Measurements from ENCODE around the gene USH1C.

The USH1C gene

GRCh38 chr11:17581036-17581731 is 37.0 kb upstream of the USH1C start:
- no peak for DNase-seq (ENCODE audit: low read depth, low spot score)
- H3K9me3 ChIP-seq (ENCODE audit: low read depth, low read length), result no peaks in the 10 kb centered on the region
- H3K4me3 ChIP-seq, result no peak overlapping the region
- TF ChIP-seq EZH2 (IDR thresholded peaks at IDR 0.05), result no peak
- no peak overlapping the region for H3K27ac ChIP-seq
- H3K36me3 ChIP-seq (ENCODE audit: insufficient read depth, low read length), result no peaks in the 10 kb centered on the region
- H3K9ac ChIP-seq (ENCODE audit: insufficient read length), result no peak overlapping the region

GRCh38 chr11:17580271-17580670 is 36.1 kb upstream of the USH1C start:
- DNase-seq (ENCODE audit: low read depth, low spot score), result no peak
- TF ChIP-seq FOXP2 (optimal IDR thresholded peaks at IDR 0.05; ENCODE audit: control extremely low read depth, extremely low read length, insufficient read depth), result no peak
- TF ChIP-seq EZH2 (IDR thresholded peaks at IDR 0.05), result no peak
- no peak for TF ChIP-seq POLR2AphosphoS5 (IDR thresholded peaks at IDR 0.05; ENCODE audit: borderline replicate concordance, low read depth, low read length)
- Histone ChIP-seq H3K9ac (ENCODE audit: insufficient read length) (no peak overlapping the region), H3K9me3 (ENCODE audit: low read depth, low read length) (no peaks in the 10 kb centered on the region), H3K27ac (no peak overlapping the region), H3K4me3 (no peak overlapping the region), H3K36me3 (ENCODE audit: insufficient read depth, low read length) (no peaks in the 10 kb centered on the region)

GRCh38 chr11:17579451-17579850 is 35.2 kb upstream of the USH1C start:
- H3K4me3 ChIP-seq, result no peak overlapping the region
- no peak overlapping the region for H3K9ac ChIP-seq (ENCODE audit: insufficient read length)
- no peak for DNase-seq (ENCODE audit: low read depth, low spot score)
- H3K36me3 ChIP-seq (ENCODE audit: insufficient read depth, low read length), result no peaks in the 10 kb centered on the region
- H3K9me3 ChIP-seq (ENCODE audit: low read depth, low read length), result no peaks in the 10 kb centered on the region
- TF ChIP-seq POLR2AphosphoS5 (IDR thresholded peaks at IDR 0.05; ENCODE audit: borderline replicate concordance, low read depth, low read length), result no peak
- no peak for TF ChIP-seq FOXP2 (optimal IDR thresholded peaks at IDR 0.05; ENCODE audit: control extremely low read depth, extremely low read length, insufficient read depth)
- no peak overlapping the region for H3K27ac ChIP-seq

GRCh38 chr11:17578958-17579357 is 34.7 kb upstream of the USH1C start:
- Histone ChIP-seq H3K9ac (ENCODE audit: insufficient read length) (no peak overlapping the region), H3K36me3 (ENCODE audit: insufficient read depth, low read length) (no peaks in the 10 kb centered on the region), H3K4me3 (no peak overlapping the region), H3K9me3 (ENCODE audit: low read depth, low read length) (no peaks in the 10 kb centered on the region), H3K27ac (no peak overlapping the region)
- no peak for TF ChIP-seq POLR2AphosphoS5 (IDR thresholded peaks at IDR 0.05; ENCODE audit: borderline replicate concordance, low read depth, low read length)
- no peak for TF ChIP-seq FOXP2 (optimal IDR thresholded peaks at IDR 0.05; ENCODE audit: control extremely low read depth, extremely low read length, insufficient read depth)
- no peak for TF ChIP-seq EZH2 (IDR thresholded peaks at IDR 0.05)
- DNase-seq (ENCODE audit: low read depth, low spot score), result no peak

GRCh38 chr11:17578296-17578695 is 34.1 kb upstream of the USH1C start:
- TF ChIP-seq FOXP2 (optimal IDR thresholded peaks at IDR 0.05; ENCODE audit: control extremely low read depth, extremely low read length, insufficient read depth) (no peak), POLR2AphosphoS5 (IDR thresholded peaks at IDR 0.05; ENCODE audit: borderline replicate concordance, low read depth, low read length) (no peak)
- Histone ChIP-seq H3K36me3 (ENCODE audit: insufficient read depth, low read length) (no peaks in the 10 kb centered on the region), H3K27ac (no peak overlapping the region), H3K9me3 (ENCODE audit: low read depth, low read length) (no peaks in the 10 kb centered on the region), H3K4me3 (no peak overlapping the region), H3K9ac (ENCODE audit: insufficient read length) (no peak overlapping the region)
- DNase-seq (ENCODE audit: low read depth, low spot score), result no peak

GRCh38 chr11:17575431-17576425 is 31.5 kb upstream of the USH1C start:
- Histone ChIP-seq H3K9me3 (ENCODE audit: low read depth, low read length) (no peaks in the 10 kb centered on the region), H3K27ac (no peak overlapping the region), H3K9ac (ENCODE audit: insufficient read length) (no peak overlapping the region), H3K36me3 (ENCODE audit: insufficient read depth, low read length) (no peaks in the 10 kb centered on the region), H3K4me3 (no peak overlapping the region)
- DNase-seq (ENCODE audit: low read depth, low spot score), result no peak
- TF ChIP-seq POLR2AphosphoS5 (IDR thresholded peaks at IDR 0.05; ENCODE audit: borderline replicate concordance, low read depth, low read length), result no peak
- TF ChIP-seq FOXP2 (optimal IDR thresholded peaks at IDR 0.05; ENCODE audit: control extremely low read depth, extremely low read length, insufficient read depth), result no peak
- no peak for TF ChIP-seq EZH2 (IDR thresholded peaks at IDR 0.05)

- no peak overlapping the region for H3K9ac ChIP-seq (ENCODE audit: insufficient read length)
- no peak for DNase-seq (ENCODE audit: low read depth, low spot score)
- no peaks in the 10 kb centered on the region for H3K9me3 ChIP-seq (ENCODE audit: low read depth, low read length)
- H3K27ac ChIP-seq, result no peak overlapping the region
- no peaks in the 10 kb centered on the region for H3K36me3 ChIP-seq (ENCODE audit: insufficient read depth, low read length)
- TF ChIP-seq FOXP2 (optimal IDR thresholded peaks at IDR 0.05; ENCODE audit: control extremely low read depth, extremely low read length, insufficient read depth), result no peak
- no peak for TF ChIP-seq POLR2AphosphoS5 (IDR thresholded peaks at IDR 0.05; ENCODE audit: borderline replicate concordance, low read depth, low read length)
- TF ChIP-seq EZH2 (IDR thresholded peaks at IDR 0.05), result no peak
- H3K4me3 ChIP-seq, result no peak overlapping the region
Observed at GRCh38 chr11:17574141-17575091, 30.2 kb upstream of the USH1C start.

- H3K36me3 ChIP-seq (ENCODE audit: insufficient read depth, low read length), result no peaks in the 10 kb centered on the region
- no peak for DNase-seq (ENCODE audit: low read depth, low spot score)
- H3K4me3 ChIP-seq, result no peak overlapping the region
- TF ChIP-seq FOXP2 (optimal IDR thresholded peaks at IDR 0.05; ENCODE audit: control extremely low read depth, extremely low read length, insufficient read depth), result no peak
- TF ChIP-seq EZH2 (IDR thresholded peaks at IDR 0.05), result no peak
- TF ChIP-seq POLR2AphosphoS5 (IDR thresholded peaks at IDR 0.05; ENCODE audit: borderline replicate concordance, low read depth, low read length), result no peak
- no peaks in the 10 kb centered on the region for H3K9me3 ChIP-seq (ENCODE audit: low read depth, low read length)
- H3K9ac ChIP-seq (ENCODE audit: insufficient read length), result no peak overlapping the region
- H3K27ac ChIP-seq, result no peak overlapping the region
Observed at GRCh38 chr11:17573526-17573925, 29.3 kb upstream of the USH1C start.
